ENCODE data around the gene HSPA14. TPM values are rescaled to one million over a fixed set of nuclear protein-coding genes. Genes with fewer than 3 reads are reported as not detected.
"Not testable (repeated sequence)": the region's sequence is repeated elsewhere in the genome, so short reads cannot be mapped to it uniquely, and the experiment has no call there.

HSPA14 gene
- total RNA-seq, 2 donors from 2014 or later = 23.3 to 40.9 TPM

DNA sequence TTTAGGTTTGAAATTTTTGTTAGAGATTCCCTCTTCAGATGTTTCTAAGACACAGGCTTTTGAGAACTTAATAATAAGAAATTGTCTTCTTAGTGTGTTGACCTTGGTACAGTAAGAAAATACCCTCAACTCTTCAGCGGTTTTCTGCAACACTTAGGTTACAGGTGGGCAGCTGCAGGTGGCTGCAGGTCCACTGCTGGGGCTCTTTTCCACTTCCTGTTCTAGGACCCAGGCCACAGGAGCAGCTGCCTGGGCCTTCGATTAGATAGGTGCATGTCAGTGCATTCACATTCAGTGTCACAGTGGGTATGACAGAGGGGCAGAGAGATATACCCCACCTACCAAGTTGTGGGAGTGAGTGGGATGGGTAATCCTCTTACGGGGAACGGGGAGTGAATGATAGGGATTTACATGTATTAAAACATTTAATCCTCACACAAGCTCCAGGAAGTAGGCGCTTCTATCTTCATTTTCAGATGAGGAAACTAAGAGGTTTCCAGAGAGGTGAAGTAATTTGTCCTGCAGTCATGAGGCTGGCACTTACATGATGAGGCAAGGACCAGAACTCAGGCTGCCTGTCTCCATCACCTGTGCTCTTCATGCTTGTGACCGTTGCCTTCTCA lies 20.3 kb downstream of the HSPA14 start:
- Mint-ChIP-seq H3K27me3 (no peaks in the 10 kb centered on the region), H3K9me3 (no peaks in the 10 kb centered on the region), H3K4me1 (no peaks in the 10 kb centered on the region), H3K4me3 (no peak overlapping the region), H3K36me3 (ENCODE audit: low read depth) (peaks cover 91% of the 10 kb centered on the region), H3K27ac (no peak overlapping the region)
- ATAC-seq (replicated peaks) = no peak

DNA sequence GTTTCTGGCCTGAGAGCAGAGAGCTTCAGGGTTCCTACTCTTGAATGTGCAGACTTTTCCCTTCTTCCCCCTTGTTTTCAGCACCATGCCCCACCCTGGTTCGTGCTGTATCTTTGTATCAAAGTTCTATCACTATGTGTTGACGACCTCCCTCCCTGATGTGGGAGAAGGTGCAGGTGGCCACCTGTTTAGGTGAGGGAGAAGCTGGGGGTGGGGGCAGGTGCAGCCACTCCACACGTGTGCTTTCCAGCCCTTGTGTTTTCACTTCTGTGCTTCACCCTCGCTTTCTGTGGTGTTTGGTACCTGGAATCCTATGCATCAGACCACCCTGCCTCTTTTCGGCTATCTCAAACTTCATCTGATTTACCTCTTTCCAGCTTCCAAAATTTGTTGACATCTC lies 20.9 kb downstream of the HSPA14 start:
- Mint-ChIP-seq H3K27ac (no peak overlapping the region), H3K27me3 (no peaks in the 10 kb centered on the region), H3K36me3 (ENCODE audit: low read depth) (peaks cover 90% of the 10 kb centered on the region), H3K4me3 (no peak overlapping the region), H3K4me1 (no peaks in the 10 kb centered on the region), H3K9me3 (no peaks in the 10 kb centered on the region)
- ATAC-seq (replicated peaks) = no peak

- H3K4me1 Mint-ChIP-seq = no peaks in the 10 kb centered on the region
- peak overlapping the region; percentile 8 for H3K27ac Mint-ChIP-seq
- H3K27me3 Mint-ChIP-seq = no peaks in the 10 kb centered on the region
- no peak for ATAC-seq (replicated peaks)
- no peaks in the 10 kb centered on the region for H3K9me3 Mint-ChIP-seq
- no peak overlapping the region for H3K4me3 Mint-ChIP-seq
- peaks cover 88% of the 10 kb centered on the region for H3K36me3 Mint-ChIP-seq (ENCODE audit: low read depth)
Observed at GRCh38 chr10:14859775-14860174, 21.7 kb downstream of the HSPA14 start.

DNA sequence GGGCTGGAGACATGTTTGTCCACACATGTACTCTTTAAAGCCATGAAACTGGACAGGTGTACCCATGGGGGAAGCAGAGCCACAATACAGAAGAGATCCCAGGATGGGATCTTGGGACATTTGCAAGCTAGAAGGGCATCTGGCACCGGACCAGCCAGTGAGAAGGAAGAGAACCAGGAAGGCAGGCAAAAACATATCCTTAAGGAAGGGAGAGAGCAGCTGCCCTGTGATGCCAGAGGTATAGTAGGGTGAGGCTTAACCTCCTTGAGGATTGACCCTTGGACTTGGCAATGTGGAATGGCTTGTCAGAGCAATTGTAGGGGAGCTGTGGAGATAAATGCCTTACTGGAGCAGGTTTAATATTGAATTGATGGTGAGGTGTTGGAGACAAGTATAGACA lies 22.7 kb downstream of the HSPA14 start:
- Mint-ChIP-seq H3K27ac (peak overlapping the region; percentile 8), H3K4me3 (no peak overlapping the region), H3K36me3 (ENCODE audit: low read depth) (peaks cover 85% of the 10 kb centered on the region), H3K4me1 (no peaks in the 10 kb centered on the region), H3K9me3 (no peaks in the 10 kb centered on the region), H3K27me3 (no peaks in the 10 kb centered on the region)
- ATAC-seq (replicated peaks) = no peak

GRCh38 chr10:14864466-14864865 lies 26.4 kb downstream of the HSPA14 start:
- ATAC-seq (replicated peaks); H3K27ac Mint-ChIP-seq; H3K4me3 Mint-ChIP-seq; H3K9me3 Mint-ChIP-seq; H3K27me3 Mint-ChIP-seq; H3K4me1 Mint-ChIP-seq: not testable (repeated sequence)
- peaks cover 76% of the 10 kb centered on the region for H3K36me3 Mint-ChIP-seq (ENCODE audit: low read depth)

GRCh38 chr10:14864871-14865270 lies 26.8 kb downstream of the HSPA14 start:
- not testable (repeated sequence) for H3K4me3 Mint-ChIP-seq; H3K27me3 Mint-ChIP-seq; H3K27ac Mint-ChIP-seq; ATAC-seq (replicated peaks); H3K9me3 Mint-ChIP-seq; H3K4me1 Mint-ChIP-seq
- H3K36me3 Mint-ChIP-seq (ENCODE audit: low read depth) = peaks cover 76% of the 10 kb centered on the region

DNA sequence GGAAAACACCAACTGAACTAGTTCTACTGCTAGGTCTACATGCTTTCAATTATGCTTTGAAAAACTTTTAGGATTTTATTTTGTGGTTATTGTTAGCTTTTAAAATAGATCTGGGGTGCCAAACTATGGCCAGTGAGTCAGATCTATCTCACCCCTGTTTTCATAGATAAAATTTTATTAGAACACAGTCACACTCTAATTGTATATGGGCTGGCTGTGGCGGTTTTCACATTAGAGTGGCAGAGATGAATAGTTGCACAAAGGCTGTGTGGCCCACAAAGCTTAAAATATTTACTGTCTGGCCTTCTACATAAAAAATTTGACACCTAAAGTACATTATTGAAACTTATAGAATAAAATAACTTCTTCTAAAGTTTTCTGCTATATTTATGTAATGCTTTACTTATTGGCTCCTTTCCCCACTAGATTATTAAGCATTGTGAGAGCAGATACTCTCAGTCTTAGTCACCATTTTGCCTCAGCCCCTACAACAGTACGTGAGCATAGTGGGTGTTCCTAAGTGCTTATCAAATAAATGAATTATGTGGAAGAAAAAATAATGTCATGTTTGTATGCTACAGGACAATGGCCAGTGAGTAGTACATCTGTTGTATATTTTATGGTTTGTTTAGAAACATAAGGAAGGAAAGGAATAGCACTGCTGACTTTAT lies 35.1 kb downstream of the HSPA14 start:
- Mint-ChIP-seq H3K9me3 (no peaks in the 10 kb centered on the region), H3K36me3 (ENCODE audit: low read depth) (peaks cover 45% of the 10 kb centered on the region), H3K27me3 (no peaks in the 10 kb centered on the region), H3K4me1 (peaks cover 6% of the 10 kb centered on the region), H3K4me3 (no peak overlapping the region), H3K27ac (no peak overlapping the region)
- no peak for ATAC-seq (replicated peaks)

DNA sequence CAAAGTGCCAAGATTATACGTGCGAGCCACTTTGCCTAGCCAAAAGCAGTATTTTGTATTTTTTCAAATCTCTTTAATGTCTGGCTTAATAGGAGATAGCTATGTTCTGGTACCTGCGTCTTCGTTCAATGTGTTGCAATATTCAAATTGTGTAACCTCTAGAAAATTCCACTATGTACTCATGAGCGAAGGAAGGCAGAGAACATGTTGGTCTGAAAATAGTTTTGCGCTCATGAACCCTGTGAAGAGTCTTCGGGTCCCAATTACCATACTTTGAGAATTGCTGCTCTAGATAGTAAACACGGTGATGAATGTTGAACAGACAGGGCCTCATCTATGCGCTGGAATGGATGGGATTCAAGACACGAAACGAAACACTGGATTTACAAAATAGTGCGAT lies 37.8 kb downstream of the HSPA14 start:
- no peaks in the 10 kb centered on the region for H3K9me3 Mint-ChIP-seq
- peak overlapping the region; percentile 93 for H3K4me3 Mint-ChIP-seq
- H3K4me1 Mint-ChIP-seq = peaks cover 6% of the 10 kb centered on the region
- no peak for ATAC-seq (replicated peaks)
- H3K36me3 Mint-ChIP-seq (ENCODE audit: low read depth) = peaks cover 19% of the 10 kb centered on the region
- no peaks in the 10 kb centered on the region for H3K27me3 Mint-ChIP-seq
- H3K27ac Mint-ChIP-seq = no peak overlapping the region

- Mint-ChIP-seq H3K4me3 (peak overlapping the region; percentile 93), H3K9me3 (no peaks in the 10 kb centered on the region), H3K4me1 (peaks cover 6% of the 10 kb centered on the region), H3K27ac (peak overlapping the region; percentile 88), H3K27me3 (no peaks in the 10 kb centered on the region), H3K36me3 (ENCODE audit: low read depth) (peaks cover 11% of the 10 kb centered on the region)
- ATAC-seq (replicated peaks) = no peak
Observed at GRCh38 chr10:14876764-14877163, 38.7 kb downstream of the HSPA14 start.

GRCh38 chr10:14878266-14879123 lies 40.4 kb downstream of the HSPA14 start, which contains the start of gene SUV39H2:
TSS of gene SUV39H2 (plus strand) at chr10:14878866. CDS start at chr10:14878889, 23 bp downstream.
- Mint-ChIP-seq H3K4me3 (peak within 1 kb of the TSS; percentile 93), H3K9me3 (no peaks in the 10 kb centered on the region), H3K27me3 (no peaks in the 10 kb centered on the region), H3K36me3 (ENCODE audit: low read depth) (peaks cover 21% of the 10 kb centered on the region), H3K4me1 (peaks cover 6% of the 10 kb centered on the region), H3K27ac (peak within 1 kb of the TSS; percentile 93)
- ATAC-seq (replicated peaks) = peak; percentile 96

DNA sequence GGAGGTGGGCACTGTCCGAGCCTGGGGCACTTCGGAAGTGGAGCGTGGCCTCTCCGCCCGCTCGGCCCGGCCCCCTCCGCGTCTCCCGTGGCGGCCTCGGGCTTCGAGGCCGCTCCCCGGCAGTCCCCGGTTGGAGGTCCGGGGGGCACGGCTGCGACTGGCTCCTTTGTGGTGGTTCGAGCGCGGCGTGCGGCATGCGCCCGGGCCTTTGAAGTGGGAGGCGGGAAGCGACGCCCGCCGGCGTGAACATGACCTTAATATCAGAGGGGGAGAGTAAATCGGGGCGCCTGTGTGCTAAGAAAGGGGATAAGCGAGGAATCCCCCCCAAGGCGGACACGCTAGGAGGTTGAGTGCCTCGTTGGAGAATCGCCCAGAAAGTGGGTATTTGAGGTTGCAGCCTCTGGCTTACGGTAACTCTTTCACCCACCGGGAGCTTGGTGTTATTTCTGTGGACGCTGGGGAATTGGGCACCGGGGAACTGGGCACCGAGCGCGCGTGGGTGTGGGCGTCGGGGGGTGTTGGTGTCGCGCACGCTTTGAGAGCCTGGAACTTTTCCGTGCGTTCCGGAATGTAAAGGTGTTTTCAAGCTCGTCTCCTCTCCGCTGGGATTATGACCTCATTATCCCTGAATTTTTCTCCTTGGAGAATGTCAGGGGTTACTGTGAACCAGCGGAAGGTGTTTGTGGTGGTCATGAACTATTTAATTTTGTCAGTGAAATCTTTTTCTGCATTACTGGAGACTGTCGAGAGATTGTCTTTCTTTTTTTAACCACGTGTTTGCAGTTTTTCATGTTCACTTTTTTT lies 41.2 kb downstream of the HSPA14 start:
- Mint-ChIP-seq H3K4me3 (peak overlapping the region; percentile 93), H3K27ac (peak overlapping the region; percentile 93), H3K9me3 (no peaks in the 10 kb centered on the region), H3K4me1 (peaks cover 6% of the 10 kb centered on the region), H3K27me3 (no peaks in the 10 kb centered on the region), H3K36me3 (ENCODE audit: low read depth) (peaks cover 21% of the 10 kb centered on the region)
- ATAC-seq (replicated peaks) = no peak

- Mint-ChIP-seq H3K27ac (peak overlapping the region; percentile 93), H3K4me3 (peak overlapping the region; percentile 93), H3K36me3 (ENCODE audit: low read depth) (peaks cover 21% of the 10 kb centered on the region), H3K27me3 (no peaks in the 10 kb centered on the region), H3K9me3 (no peaks in the 10 kb centered on the region), H3K4me1 (peaks cover 6% of the 10 kb centered on the region)
- ATAC-seq (replicated peaks) = no peak
Observed at GRCh38 chr10:14879928-14880193, 41.8 kb downstream of the HSPA14 start.

- no peak for ATAC-seq (replicated peaks)
- H3K4me1 Mint-ChIP-seq = peaks cover 6% of the 10 kb centered on the region
- no peaks in the 10 kb centered on the region for H3K9me3 Mint-ChIP-seq
- H3K4me3 Mint-ChIP-seq = peak overlapping the region; percentile 93
- no peaks in the 10 kb centered on the region for H3K27me3 Mint-ChIP-seq
- H3K36me3 Mint-ChIP-seq (ENCODE audit: low read depth) = peaks cover 21% of the 10 kb centered on the region
- H3K27ac Mint-ChIP-seq = peak overlapping the region; percentile 93
Observed at GRCh38 chr10:14880229-14880628, 42.1 kb downstream of the HSPA14 start.

GRCh38 chr10:14884082-14884481 lies 46.0 kb downstream of the HSPA14 start:
- Mint-ChIP-seq H3K36me3 (ENCODE audit: low read depth) (peaks cover 16% of the 10 kb centered on the region), H3K4me3 (no peak overlapping the region), H3K4me1 (peaks cover under 1% of the 10 kb centered on the region), H3K27me3 (no peaks in the 10 kb centered on the region), H3K9me3 (no peaks in the 10 kb centered on the region), H3K27ac (no peak overlapping the region)
- peak; percentile 67 for ATAC-seq (replicated peaks)
